HG02610 (cell line): ENCODE results near the gene PDK2.

Experiments used
- ATAC-seq: cut with Tn5 transposase; IDR thresholded peaks from one replicate; pipeline ENCODE4 v1.9.1; 2021; ENCODE audit warnings: mild to moderate bottlenecking, moderate library complexity; ENCODE audit not compliant: unreplicated experiment

Gene PDK2

DNA sequence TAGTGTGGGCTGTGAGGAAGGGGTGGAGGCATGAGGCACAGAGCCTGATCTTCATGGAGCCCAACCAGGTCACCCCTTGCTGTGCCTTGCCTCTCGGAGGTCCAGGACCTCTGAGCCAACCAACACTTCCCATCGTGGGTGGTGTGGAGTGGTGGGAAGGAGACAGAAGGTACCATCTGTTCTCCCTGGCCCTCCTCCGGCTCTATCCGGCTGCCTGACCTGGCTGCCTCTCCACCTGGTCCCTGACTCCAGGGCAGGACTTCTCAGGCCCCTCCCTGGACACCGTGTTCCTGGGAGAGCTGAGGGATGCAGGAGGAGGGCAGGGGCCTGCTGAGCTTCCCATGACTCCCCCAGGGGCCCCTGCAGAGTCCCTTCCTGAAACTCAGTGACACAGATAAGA is 3.9 kb downstream of the PDK2 start:
- ATAC-seq: no peak

DNA sequence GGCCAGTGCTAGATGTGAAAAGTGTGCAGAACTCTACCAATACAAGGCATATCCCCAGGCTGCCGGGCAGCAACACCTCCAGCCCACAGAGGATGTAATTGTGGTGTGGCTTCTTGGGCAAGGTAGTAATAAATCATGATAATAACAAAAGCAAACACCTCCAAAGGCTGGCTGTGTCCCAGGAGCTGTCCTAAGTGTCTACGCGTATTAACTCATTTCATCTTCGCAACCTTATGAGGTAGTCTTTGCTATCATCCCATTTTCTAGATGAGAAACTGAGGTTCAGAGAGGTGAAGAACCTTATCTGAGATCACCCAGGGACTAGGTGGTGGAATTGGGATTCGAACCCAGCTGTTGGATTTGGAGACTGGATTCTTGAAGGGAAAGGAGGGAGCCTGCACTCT is 5.3 kb downstream of the PDK2 start:
- no peak for ATAC-seq

GRCh38 chr17:50100921-50101345 is 5.8 kb downstream of the PDK2 start:
- ATAC-seq: no peak

GRCh38 chr17:50101346-50102163 is 6.4 kb downstream of the PDK2 start:
- no peak for ATAC-seq

- ATAC-seq: no peak
Observed at GRCh38 chr17:50102164-50102991, 7.2 kb downstream of the PDK2 start.

DNA sequence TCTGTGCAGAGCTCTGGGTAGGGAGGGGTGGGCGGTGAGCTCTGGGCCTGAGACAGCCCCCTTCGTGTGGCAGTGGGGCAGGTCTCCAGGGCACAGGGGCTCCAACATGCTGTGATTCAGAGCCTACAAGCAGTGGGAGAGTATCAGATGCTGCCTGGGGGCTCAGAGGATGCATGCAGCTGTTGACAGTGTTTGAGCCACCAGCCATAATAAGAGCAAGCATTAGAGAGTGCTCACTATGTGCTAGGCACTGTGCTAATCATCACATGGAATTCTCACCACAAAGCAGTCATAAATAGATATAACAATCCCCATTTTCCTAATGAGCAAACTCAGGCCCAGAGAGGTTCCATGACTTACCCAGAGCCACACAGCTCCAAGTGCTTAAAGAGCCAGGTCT is 8.1 kb downstream of the PDK2 start:
- ATAC-seq: no peak

- no peak for ATAC-seq
Observed at GRCh38 chr17:50103941-50104340, 8.8 kb downstream of the PDK2 start.

DNA sequence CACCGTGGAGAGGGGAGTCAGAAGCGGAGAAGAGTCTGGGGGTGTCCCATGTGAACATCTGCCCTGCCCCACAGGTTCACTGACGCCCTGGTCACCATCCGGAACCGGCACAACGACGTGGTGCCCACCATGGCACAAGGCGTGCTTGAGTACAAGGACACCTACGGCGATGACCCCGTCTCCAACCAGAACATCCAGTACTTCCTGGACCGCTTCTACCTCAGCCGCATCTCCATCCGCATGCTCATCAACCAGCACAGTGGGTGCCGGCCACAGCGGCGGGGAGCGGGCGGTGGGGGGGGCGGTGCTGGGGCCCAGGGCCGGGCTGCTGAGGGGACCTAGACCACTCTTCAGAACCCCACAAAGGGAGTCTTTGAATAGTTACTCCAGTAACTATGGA is 10.7 kb downstream of the PDK2 start:
- no peak for ATAC-seq

GRCh38 chr17:50106393-50107131 is 11.4 kb downstream of the PDK2 start:
- no peak for ATAC-seq

DNA sequence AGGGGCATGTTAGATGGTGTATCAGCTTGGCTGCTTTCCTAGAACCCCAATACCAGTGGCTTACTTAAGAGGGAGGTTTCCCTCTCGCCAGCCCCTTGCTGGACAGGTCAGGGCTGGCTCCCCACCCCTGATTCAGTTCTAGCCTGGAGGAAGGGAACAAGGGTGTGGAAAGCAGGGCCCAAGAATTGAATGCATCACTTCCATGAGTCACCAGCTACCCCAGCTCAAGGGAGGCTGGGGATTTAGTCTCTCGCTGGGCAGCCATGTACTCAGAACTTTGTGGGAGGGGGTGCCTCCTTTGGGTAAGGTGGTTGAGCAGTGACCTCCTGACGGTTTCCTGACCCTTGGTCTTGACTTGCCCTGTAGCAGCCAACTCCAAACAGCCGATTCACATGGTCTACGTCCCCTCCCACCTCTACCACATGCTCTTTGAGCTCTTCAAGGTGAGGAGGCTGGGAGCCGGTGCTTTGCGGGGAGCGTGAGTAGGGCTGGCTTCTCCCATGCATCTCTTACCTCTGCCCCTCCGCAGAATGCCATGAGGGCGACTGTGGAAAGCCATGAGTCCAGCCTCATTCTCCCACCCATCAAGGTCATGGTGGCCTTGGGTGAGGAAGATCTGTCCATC is 12.8 kb downstream of the PDK2 start:
- no peak for ATAC-seq

DNA sequence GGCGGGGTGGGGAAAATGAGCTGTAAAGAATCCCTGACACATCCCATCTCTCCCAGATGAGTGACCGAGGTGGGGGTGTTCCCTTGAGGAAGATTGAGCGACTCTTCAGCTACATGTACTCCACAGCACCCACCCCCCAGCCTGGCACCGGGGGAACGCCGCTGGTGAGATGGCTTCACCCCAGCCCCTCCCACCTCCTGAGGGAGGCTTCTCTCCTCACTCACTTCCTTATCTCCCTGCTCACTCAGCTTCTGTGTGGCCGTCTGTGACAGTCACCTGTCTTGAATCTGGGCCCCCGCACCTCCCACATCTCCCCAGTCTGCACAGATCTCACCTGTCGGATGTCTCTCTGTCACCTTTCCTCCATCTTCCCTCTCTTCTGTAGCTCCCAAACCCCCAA is 13.4 kb downstream of the PDK2 start:
- ATAC-seq: no peak

GRCh38 chr17:50109207-50109606 is 14.1 kb downstream of the PDK2 start:
- ATAC-seq: no peak

- no peak for ATAC-seq
Observed at GRCh38 chr17:50109785-50110184, 14.6 kb downstream of the PDK2 start.

DNA sequence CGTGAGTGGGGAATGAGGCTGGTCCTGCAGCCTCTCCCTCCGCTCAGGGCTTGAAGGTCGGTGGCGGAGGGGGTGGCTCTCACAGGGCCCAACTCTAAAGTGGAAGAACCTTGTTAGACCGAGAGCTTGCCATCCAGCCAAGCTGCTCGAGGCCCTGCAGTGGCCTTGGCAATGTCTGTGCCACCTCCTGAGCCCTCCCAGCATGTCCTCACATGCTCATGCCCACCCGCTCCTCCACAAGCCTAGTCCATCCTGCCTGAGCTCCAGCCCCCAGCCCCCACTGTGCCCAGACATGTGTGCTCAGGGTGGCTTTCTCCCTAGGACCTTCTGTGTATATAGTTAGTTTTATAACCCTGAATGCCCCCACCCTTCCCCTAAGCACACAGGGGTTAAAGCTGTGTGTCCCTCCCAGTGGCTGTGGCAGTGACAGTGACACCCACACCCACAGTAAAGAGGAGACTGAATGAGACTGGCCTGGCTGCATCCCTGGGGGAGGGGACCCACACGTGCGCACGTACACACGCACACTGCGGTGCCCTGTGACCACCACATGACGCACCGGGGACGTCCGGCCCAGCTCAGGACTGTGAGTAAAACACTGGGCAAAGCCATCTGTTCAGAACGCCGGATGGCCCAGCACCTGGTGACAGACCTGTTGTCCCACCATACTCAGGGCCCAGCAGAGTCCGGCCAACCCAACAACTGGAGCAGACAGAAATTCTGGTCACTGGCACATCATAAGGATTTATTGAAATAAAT is 15.6 kb downstream of the PDK2 start:
- ATAC-seq: no peak

DNA sequence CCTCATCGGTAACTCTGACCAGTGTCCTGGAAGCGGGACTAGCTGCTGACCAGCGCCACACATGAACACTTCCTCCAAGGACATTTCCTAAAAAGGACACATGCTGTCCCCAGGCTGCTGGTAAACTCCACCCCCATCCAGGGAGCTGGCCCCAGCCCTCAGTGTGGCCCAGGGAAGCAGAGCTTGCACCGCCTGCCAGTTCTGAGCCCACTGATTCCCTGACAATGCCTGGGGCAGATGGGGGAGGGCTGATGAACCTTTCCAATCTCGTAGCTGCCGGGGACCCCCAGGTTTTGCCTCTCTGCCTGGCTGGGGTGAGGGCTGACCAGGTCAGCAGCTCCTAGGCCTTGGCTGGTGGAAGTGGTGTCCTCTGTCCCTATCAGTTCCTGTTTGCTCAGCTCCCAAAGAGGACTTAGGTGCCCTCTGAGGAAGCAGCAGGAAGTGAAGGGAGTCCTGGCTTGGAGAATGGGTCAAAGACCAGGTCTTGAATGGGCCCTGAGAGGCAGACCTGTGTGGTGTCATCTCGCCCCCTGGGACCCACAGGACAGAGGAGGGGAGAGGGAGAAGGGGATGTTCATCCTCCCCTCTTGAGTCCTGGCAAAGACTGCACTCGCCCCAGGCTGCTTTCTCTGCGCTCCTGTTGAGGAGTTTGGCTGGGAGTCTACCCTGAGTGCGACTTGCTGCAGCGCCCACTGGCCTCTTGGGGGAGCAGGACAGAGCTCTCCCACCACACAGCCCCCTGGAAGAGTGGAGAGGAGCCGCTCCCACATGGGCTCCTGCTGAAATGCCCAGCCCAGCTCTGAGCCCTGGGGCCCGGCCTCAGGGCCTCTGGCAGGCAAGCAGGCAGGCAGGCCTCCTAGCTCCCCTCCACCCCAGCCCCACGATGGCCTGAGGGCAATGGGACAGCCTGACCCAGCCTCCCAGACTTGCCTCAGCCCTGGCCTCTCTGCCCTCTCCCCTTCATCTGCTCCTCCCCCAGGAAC is 16.8 kb downstream of the PDK2 start:
- no peak for ATAC-seq

- ATAC-seq: no peak
Observed at GRCh38 chr17:50112694-50113093, 17.5 kb downstream of the PDK2 start.

GRCh38 chr17:50113624-50114320 is 18.6 kb downstream of the PDK2 start:
- ATAC-seq: no peak

- ATAC-seq: no peak
Observed at GRCh38 chr17:50114401-50114800, 19.2 kb downstream of the PDK2 start.
